T-helper 1 cell (primary cell): ENCODE results near the gene CNIH4.
A peak's percentile ranks its signal among the peaks of the same experiment; 100 is the strongest.
"Not testable (repeated sequence)": the region's sequence is repeated elsewhere in the genome, so short reads cannot be mapped to it uniquely, and the experiment has no call there.

Source experiments
- DNase-seq, 5 donors: peaks; one replicate each; pipeline ENCODE4 v3.0.0-alpha.2; 2012 to 2020
- total RNA-seq, 4 donors: gene quantifications; one replicate each; lab custom pipeline; 2026; lab: John Stamatoyannopoulos, UW

The CNIH4 gene
- total RNA-seq = 15.5 to 24.7 (median 18.1) reads per million in 4 donors

- peak; percentile 82 to 95 (median 88) for DNase-seq
These were observed at the start of gene CNIH4 for GRCh38 chr1:224356685-224357625. CNIH4 (plus strand) TSS chr1:224356879; CDS start chr1:224356925, 46 bp downstream.

- DNase-seq = no peak
These were observed 48.6 kb upstream of the CNIH4 start for GRCh38 chr1:224308064-224308463.

- DNase-seq = not testable (repeated sequence)
These were observed 45.2 kb upstream of the CNIH4 start for GRCh38 chr1:224311503-224311902.

GRCh38 chr1:224312025-224312424, 44.7 kb upstream of the CNIH4 start:
- no peak for DNase-seq

- DNase-seq = no peak
These were observed 39.2 kb upstream of the CNIH4 start for GRCh38 chr1:224317383-224318045.

GRCh38 chr1:224321706-224322105, 35.0 kb upstream of the CNIH4 start:
- DNase-seq = no peak

GRCh38 chr1:224325959-224326358, 30.7 kb upstream of the CNIH4 start:
- DNase-seq = no peak

- DNase-seq = peak in 1 of 5 donors; percentile 14
These were observed 28.0 kb upstream of the CNIH4 start for GRCh38 chr1:224328644-224329043.

GRCh38 chr1:224329484-224329841, 27.2 kb upstream of the CNIH4 start:
- DNase-seq = no peak

GRCh38 chr1:224329842-224330753, 26.6 kb upstream of the CNIH4 start, which contains the start of gene NVL:
NVL (minus strand) TSS chr1:224330172; CDS start chr1:224330127, 45 bp downstream.
- DNase-seq = peak; percentile 49 to 87 (median 68)

- DNase-seq = no peak
These were observed 25.4 kb upstream of the CNIH4 start for GRCh38 chr1:224331326-224331725.

GRCh38 chr1:224331824-224332223, 24.9 kb upstream of the CNIH4 start:
- no peak for DNase-seq

GRCh38 chr1:224333309-224333926, 23.3 kb upstream of the CNIH4 start:
- DNase-seq = peak in 1 of 5 donors; percentile 79

GRCh38 chr1:224333939-224334786, 22.5 kb upstream of the CNIH4 start:
- DNase-seq = no peak

- DNase-seq = no peak
These were observed 18.4 kb upstream of the CNIH4 start for GRCh38 chr1:224338150-224338838.

GRCh38 chr1:224339442-224340033, 17.1 kb upstream of the CNIH4 start:
- DNase-seq = no peak

- peak in 3 of 5 donors; percentile 10 to 52 (median 19) for DNase-seq
These were observed 16.0 kb upstream of the CNIH4 start for GRCh38 chr1:224340453-224341384.

- no peak for DNase-seq
These were observed 13.0 kb upstream of the CNIH4 start for GRCh38 chr1:224343679-224344078.

- DNase-seq = no peak
These were observed 8.5 kb upstream of the CNIH4 start for GRCh38 chr1:224348137-224348536.
